Mucosa of rectum (tissue), 2 donors: ENCODE data around the gene ZSWIM5.
"Not testable (repeated sequence)": the region's sequence is repeated elsewhere in the genome, so short reads cannot be mapped to it uniquely, and the experiment has no call there.

Experiments used
- H3K27ac ChIP-seq, 2 donors: one replicate each; pipeline ENCODE4 v1.7.0; 2013; ENCODE audit warnings: inconsistent platforms in 2 of 2, low read depth in 2 of 2, low read length in 2 of 2
- H3K27me3 ChIP-seq, 2 donors: one replicate each; pipeline ENCODE4 v1.7.0; 2013; ENCODE audit warnings: low read length in 2 of 2; ENCODE audit not compliant: control insufficient read depth in 2 of 2, insufficient read depth in 2 of 2
- H3K36me3 ChIP-seq, 2 donors: one replicate each; pipeline ENCODE4 v1.7.0; 2013; ENCODE audit warnings: low read length in 2 of 2; ENCODE audit not compliant: control insufficient read depth in 2 of 2, insufficient read depth in 2 of 2
- H3K4me1 ChIP-seq, 2 donors: one replicate each; pipeline ENCODE4 v1.7.0; 2013; ENCODE audit warnings: low read length in 2 of 2, mild to moderate bottlenecking in 1 of 2; ENCODE audit not compliant: control insufficient read depth in 2 of 2, insufficient read depth in 2 of 2
- H3K4me3 ChIP-seq, 2 donors: one replicate each; pipeline ENCODE4 v1.7.0; 2013; ENCODE audit warnings: low read length in 2 of 2
- H3K9ac ChIP-seq, 2 donors: one replicate each; pipeline ENCODE4 v1.7.0; 2013; ENCODE audit warnings: low read length in 2 of 2, low read depth in 1 of 2, mild to moderate bottlenecking in 1 of 2
- H3K9me3 ChIP-seq, 2 donors: one replicate each; pipeline ENCODE4 v1.7.0; 2013; ENCODE audit warnings: low read length in 2 of 2; ENCODE audit not compliant: control insufficient read depth in 2 of 2
- donor health status: healthy.
- donor health status: Normal muscosa, but diverticular disease.

The ZSWIM5 gene

GRCh38 chr1:44999232-44999631 lies 207.2 kb downstream of the ZSWIM5 start:
- no peak overlapping the region for H3K27ac ChIP-seq

DNA sequence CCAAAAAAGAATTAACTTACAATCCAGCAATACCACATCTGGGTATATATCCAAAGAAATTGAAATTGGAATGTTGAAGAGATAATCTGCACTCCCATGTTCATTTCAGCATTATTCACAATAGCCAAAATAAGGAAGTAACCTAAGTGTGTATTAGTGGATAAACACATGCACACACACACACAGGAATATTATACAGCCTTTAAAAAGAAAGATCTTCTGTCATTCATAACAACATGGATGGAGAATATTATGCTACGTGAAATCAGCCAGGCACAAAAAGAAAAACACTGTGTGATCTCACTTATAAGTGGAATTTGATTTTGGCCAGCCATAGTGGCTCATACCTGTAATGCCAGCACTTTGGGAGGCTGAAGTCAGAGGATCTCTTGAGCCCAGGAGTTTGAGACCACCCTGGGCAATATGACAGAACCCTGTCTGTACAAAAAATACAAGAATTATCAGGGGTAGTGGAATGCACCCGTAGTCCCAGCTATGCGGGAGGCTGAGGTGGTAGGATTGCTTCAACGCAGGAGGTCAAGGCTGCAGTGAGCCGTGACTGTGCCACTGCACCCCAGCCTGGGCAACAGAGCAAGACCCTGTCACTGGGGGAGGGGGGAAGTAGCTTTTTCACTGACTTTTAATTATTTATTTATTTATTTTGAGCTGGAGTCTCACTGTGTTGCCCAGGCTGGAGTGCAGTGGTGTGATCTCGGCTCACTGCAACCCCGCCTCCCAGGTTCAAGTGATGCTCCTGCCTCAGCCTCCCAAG lies 210.8 kb downstream of the ZSWIM5 start:
- no peak overlapping the region for H3K27ac ChIP-seq
- H3K27me3 ChIP-seq = no peaks in the 10 kb centered on the region
- H3K9me3 ChIP-seq = no peaks in the 10 kb centered on the region
- H3K36me3 ChIP-seq = no peaks in the 10 kb centered on the region
- no peaks in the 10 kb centered on the region for H3K4me1 ChIP-seq
- no peak overlapping the region for H3K9ac ChIP-seq
- no peak overlapping the region for H3K4me3 ChIP-seq

More at GRCh38 chr1:44999232-44999631, 207.2 kb downstream of the ZSWIM5 start:
- no peak overlapping the region for H3K9ac ChIP-seq
- peaks cover 18 to 25% of the 10 kb centered on the region in 2 donors for H3K36me3 ChIP-seq
- H3K27me3 ChIP-seq = no peaks in the 10 kb centered on the region
- H3K9me3 ChIP-seq = no peaks in the 10 kb centered on the region
- no peak overlapping the region for H3K4me3 ChIP-seq
- no peaks in the 10 kb centered on the region for H3K4me1 ChIP-seq

DNA sequence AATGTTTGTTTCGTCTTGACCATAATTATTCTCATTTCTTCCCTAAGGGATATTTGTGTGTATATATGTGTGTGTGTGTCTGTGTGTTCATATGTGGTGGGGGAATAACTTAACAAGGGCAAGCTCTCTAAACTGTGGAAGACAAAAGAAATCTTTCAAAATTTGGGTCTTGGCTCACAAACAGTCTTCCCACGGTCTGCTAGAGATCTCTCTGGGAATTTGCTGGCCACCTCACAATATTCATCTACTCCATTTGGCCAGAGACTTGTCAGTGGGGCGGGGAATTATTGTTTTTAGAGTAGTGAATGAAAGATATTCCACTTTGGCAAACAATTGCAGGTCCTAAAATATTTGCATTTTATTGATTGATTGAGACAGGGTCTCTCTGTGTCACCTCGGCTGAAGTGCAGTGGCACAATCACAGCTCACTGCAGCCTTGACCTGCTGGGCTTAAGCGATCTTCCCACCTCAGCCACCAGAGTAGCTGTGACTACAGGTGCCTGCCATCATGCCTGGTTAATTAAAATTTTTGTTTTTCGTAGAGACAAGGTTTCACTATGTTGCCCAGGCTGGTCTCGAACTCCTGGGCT lies 212.0 kb downstream of the ZSWIM5 start:
- Histone ChIP-seq H3K36me3 (no peaks in the 10 kb centered on the region), H3K9ac (no peak overlapping the region), H3K9me3 (no peaks in the 10 kb centered on the region), H3K27ac (no peak overlapping the region), H3K4me3 (no peak overlapping the region), H3K27me3 (no peaks in the 10 kb centered on the region), H3K4me1 (no peaks in the 10 kb centered on the region)

- Histone ChIP-seq H3K9me3 (no peaks in the 10 kb centered on the region), H3K36me3 (no peaks in the 10 kb centered on the region), H3K4me1 (peaks cover 8 to 10% of the 10 kb centered on the region in 2 donors), H3K9ac (no peak overlapping the region), H3K27ac (no peak overlapping the region), H3K4me3 (no peak overlapping the region), H3K27me3 (no peaks in the 10 kb centered on the region)
Measured at GRCh38 chr1:44988531-44989156, 217.8 kb downstream of the ZSWIM5 start.

GRCh38 chr1:44985747-44986359 lies 220.6 kb downstream of the ZSWIM5 start:
- no peaks in the 10 kb centered on the region for H3K27me3 ChIP-seq
- peak overlapping the region; percentile 46 to 72 for H3K27ac ChIP-seq
- peaks cover 0 to 1% of the 10 kb centered on the region in 2 donors for H3K36me3 ChIP-seq
- H3K4me3 ChIP-seq = peak overlapping the region; percentile 68 to 96
- H3K9me3 ChIP-seq = no peaks in the 10 kb centered on the region
- peaks cover 8 to 10% of the 10 kb centered on the region in 2 donors for H3K4me1 ChIP-seq
- peak overlapping the region; percentile 63 to 85 for H3K9ac ChIP-seq

- not testable (repeated sequence) for H3K4me1 ChIP-seq, H3K27me3 ChIP-seq, H3K9me3 ChIP-seq, H3K9ac ChIP-seq, H3K27ac ChIP-seq, H3K4me3 ChIP-seq
- peaks cover 14 to 38% of the 10 kb centered on the region in 2 donors for H3K36me3 ChIP-seq
Measured at GRCh38 chr1:44977372-44977771, 229.0 kb downstream of the ZSWIM5 start.

DNA sequence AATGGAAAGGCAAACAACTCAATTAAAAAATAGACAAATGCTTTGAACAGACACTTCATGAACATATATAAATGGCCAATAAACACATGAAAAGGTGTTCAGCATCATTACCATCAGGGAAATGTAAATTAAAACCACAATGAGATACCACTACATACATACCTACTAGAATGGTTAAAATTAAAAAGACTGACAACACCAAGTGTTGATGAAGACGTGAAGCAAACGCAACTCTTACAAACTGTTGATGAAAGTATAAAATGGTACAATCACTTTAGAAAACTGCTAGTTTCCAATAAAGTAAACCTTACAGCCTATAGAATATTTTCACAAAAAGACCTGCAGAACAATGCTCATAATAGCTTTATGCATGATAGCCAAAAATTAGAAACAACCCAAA lies 230.2 kb downstream of the ZSWIM5 start:
- no peak overlapping the region for H3K9ac ChIP-seq
- H3K9me3 ChIP-seq = no peaks in the 10 kb centered on the region
- H3K4me1 ChIP-seq = no peaks in the 10 kb centered on the region
- H3K36me3 ChIP-seq = peaks cover 14 to 38% of the 10 kb centered on the region in 2 donors
- H3K27ac ChIP-seq = no peak overlapping the region
- H3K4me3 ChIP-seq = no peak overlapping the region
- no peaks in the 10 kb centered on the region for H3K27me3 ChIP-seq

DNA sequence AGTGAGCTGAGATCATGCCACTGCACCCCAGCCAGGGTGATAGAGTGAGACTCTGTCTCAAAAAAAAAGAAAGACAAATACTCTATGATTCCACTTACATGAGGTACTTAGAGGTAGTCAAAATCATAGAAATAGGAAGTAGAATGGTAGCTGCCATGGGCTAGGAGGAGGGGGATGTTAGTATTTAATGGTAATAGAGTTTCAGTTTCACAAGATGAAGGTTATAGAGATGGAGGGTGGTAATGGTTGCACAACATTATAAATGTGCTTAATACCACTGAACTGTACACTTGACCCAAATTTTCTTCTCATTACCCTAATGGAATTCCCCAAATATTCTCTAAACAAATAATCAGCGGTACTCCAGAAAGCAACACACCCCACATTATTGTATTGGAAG lies 232.8 kb downstream of the ZSWIM5 start:
- H3K4me1 ChIP-seq = no peaks in the 10 kb centered on the region
- H3K27ac ChIP-seq = no peak overlapping the region
- no peak overlapping the region for H3K4me3 ChIP-seq
- H3K36me3 ChIP-seq = peaks cover 14 to 28% of the 10 kb centered on the region in 2 donors
- H3K9me3 ChIP-seq = no peaks in the 10 kb centered on the region
- H3K9ac ChIP-seq = no peak overlapping the region
- no peaks in the 10 kb centered on the region for H3K27me3 ChIP-seq

GRCh38 chr1:44970317-44970716 lies 236.1 kb downstream of the ZSWIM5 start:
- Histone ChIP-seq H3K9ac (no peak overlapping the region), H3K4me1 (no peaks in the 10 kb centered on the region), H3K36me3 (peaks cover 0 to 5% of the 10 kb centered on the region in 2 donors)

More at GRCh38 chr1:44970317-44970716, 236.1 kb downstream of the ZSWIM5 start:
- H3K27me3 ChIP-seq = no peaks in the 10 kb centered on the region
- H3K27ac ChIP-seq = no peak overlapping the region
- H3K9me3 ChIP-seq = no peaks in the 10 kb centered on the region
- no peak overlapping the region for H3K4me3 ChIP-seq
